Progenitor cell of endocrine pancreas (in vitro differentiated cells): ENCODE measurements around the gene SPATA16. TPM values are rescaled to one million over a fixed set of nuclear protein-coding genes. Genes with fewer than 3 reads are reported as not detected.
"Not testable (repeated sequence)": the region's sequence is repeated elsewhere in the genome, so short reads cannot be mapped to it uniquely, and the experiment has no call there.

Source experiments
- DNase-seq: peaks from one replicate; pipeline ENCODE4 v3.0.0; 2021; ENCODE audit warnings: low spot score; ENCODE audit not compliant: unreplicated experiment
- H3K27ac Mint-ChIP-seq: 2 replicates; pipeline ENCODE4 v1.8.0; 2021; ENCODE audit warnings: mild to moderate bottlenecking, moderate library complexity, mixed read lengths
- H3K27me3 Mint-ChIP-seq: 2 replicates; pipeline ENCODE4 v1.8.0; 2021; ENCODE audit warnings: mixed read lengths
- H3K36me3 Mint-ChIP-seq: 2 replicates; pipeline ENCODE4 v1.8.0; 2022; ENCODE audit warnings: mixed read lengths; ENCODE audit not compliant: insufficient read depth
- H3K4me1 Mint-ChIP-seq: 2 replicates; pipeline ENCODE4 v1.8.0; 2021; ENCODE audit warnings: low read depth, mixed read lengths
- H3K4me3 Mint-ChIP-seq: 2 replicates; pipeline ENCODE4 v1.8.0; 2021; ENCODE audit warnings: low read depth, mild to moderate bottlenecking, moderate library complexity, mixed read lengths
- H3K9me3 Mint-ChIP-seq: 2 replicates; pipeline ENCODE4 v1.8.0; 2021; ENCODE audit warnings: low read depth, mixed read lengths
- total RNA-seq: library from RNA; stranded (reverse); gene quantifications from 2 replicates; pipeline ENCODE4 v1.2.1, GENCODE V29; 2021
- TF ChIP-seq, protein P1 (sequence below): fragments of 200-600 bp; sonication (generic); IDR thresholded peaks from one replicate; pipeline ENCODE4 v1.5.0; 2021; ENCODE audit warnings: antibody characterized with exemption, mild to moderate bottlenecking; ENCODE audit not compliant: unreplicated experiment

SPATA16 gene
- total RNA-seq, 1 donor from 2014 or later: 0.43 TPM

DNA sequence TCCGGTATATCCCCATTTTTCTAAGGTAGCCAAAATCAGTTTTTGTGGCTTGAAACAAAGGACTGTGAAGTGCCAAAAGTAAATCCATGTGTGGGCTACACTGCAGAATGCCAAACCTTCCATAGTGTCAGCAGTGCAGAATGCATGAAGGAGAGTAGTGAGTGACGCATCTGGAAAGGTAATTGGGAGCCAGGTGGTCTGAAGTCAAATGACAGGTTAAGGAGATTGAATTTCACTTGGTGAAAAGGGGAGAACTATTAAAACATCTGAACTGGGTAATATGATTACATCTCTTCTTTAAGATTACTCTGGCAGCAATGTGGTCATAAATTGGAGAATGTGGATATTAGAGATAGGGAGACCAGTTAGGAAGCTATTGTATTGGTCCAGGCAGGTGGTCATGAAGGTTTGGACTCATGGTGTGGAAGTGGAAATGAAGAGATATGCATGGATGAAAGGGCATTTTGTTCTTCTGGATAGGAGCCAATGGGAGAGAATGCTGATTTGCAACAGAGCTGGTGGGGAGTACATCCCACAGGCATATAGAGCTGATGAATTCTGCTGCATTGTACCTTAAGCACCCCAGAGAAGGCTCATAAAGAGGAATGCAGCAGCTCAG is 272.3 kb downstream of the SPATA16 start:
- no peak overlapping the region for H3K4me3 Mint-ChIP-seq
- no peak overlapping the region for H3K27ac Mint-ChIP-seq
- peaks cover 3% of the 10 kb centered on the region for H3K4me1 Mint-ChIP-seq
- H3K27me3 Mint-ChIP-seq: no peaks in the 10 kb centered on the region
- peaks cover 13% of the 10 kb centered on the region for H3K9me3 Mint-ChIP-seq
- no peaks in the 10 kb centered on the region for H3K36me3 Mint-ChIP-seq
- TF ChIP-seq, protein P1, sequence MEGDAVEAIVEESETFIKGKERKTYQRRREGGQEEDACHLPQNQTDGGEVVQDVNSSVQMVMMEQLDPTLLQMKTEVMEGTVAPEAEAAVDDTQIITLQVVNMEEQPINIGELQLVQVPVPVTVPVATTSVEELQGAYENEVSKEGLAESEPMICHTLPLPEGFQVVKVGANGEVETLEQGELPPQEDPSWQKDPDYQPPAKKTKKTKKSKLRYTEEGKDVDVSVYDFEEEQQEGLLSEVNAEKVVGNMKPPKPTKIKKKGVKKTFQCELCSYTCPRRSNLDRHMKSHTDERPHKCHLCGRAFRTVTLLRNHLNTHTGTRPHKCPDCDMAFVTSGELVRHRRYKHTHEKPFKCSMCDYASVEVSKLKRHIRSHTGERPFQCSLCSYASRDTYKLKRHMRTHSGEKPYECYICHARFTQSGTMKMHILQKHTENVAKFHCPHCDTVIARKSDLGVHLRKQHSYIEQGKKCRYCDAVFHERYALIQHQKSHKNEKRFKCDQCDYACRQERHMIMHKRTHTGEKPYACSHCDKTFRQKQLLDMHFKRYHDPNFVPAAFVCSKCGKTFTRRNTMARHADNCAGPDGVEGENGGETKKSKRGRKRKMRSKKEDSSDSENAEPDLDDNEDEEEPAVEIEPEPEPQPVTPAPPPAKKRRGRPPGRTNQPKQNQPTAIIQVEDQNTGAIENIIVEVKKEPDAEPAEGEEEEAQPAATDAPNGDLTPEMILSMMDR: no peak
- no peak for DNase-seq

DNA sequence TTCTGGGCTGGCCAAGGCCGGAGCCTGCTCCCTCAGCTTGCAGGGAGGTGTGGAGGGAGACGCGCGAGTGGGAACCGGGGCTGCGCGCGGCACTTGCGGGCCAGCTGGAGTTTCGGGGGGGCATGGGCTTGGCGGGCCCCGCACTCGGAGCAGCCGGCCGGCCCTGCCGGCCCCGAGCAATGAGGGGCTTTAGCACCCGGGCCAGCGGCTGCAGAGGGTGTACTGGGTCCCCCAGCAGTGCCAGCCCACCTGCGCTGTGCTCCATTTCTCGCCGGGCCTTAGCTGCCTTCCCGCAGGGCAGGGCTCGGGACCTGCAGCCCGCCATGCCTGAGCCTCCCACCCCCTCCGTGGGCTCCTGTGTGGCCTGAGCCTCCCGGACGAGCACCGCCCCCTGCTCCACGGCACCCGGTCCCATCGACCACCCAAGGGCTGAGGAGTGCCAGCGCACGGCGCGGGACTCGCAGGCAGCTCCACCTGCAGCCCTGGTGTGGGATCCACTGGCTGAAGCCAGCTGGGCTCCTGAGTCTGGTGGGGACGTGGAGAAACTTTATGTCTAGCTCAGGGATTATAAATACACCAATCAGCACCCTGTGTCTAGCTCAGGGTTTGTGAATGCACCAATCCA is 274.2 kb downstream of the SPATA16 start:
- H3K36me3 Mint-ChIP-seq, H3K4me1 Mint-ChIP-seq, H3K4me3 Mint-ChIP-seq, DNase-seq, H3K27me3 Mint-ChIP-seq, H3K27ac Mint-ChIP-seq: not testable (repeated sequence)
- peaks cover 13% of the 10 kb centered on the region for H3K9me3 Mint-ChIP-seq

DNA sequence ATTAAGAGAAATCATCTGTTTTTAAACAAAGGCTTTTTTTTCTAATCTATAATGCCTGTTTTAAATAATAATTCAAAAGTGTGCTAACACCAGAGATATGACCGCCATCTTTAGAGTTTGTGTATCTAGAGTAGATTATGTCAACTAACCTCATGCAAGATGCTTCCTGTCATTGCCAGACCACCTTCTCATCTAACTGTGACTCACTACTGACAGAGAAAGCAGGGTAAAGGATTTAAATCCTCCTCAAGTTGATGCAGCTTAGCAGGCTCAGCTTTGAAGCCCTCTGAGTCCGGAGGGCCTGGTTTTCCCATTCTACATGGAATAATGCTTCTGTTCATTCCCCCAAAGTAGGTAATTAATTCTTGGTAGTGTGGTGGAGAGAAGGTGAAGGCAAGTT is 282.0 kb downstream of the SPATA16 start:
- no peaks in the 10 kb centered on the region for H3K36me3 Mint-ChIP-seq
- TF ChIP-seq, protein P1: no peak
- H3K9me3 Mint-ChIP-seq: no peaks in the 10 kb centered on the region
- no peak overlapping the region for H3K27ac Mint-ChIP-seq
- no peak for DNase-seq
- peaks cover 3% of the 10 kb centered on the region for H3K27me3 Mint-ChIP-seq
- no peak overlapping the region for H3K4me3 Mint-ChIP-seq
- peaks cover 10% of the 10 kb centered on the region for H3K4me1 Mint-ChIP-seq

DNA sequence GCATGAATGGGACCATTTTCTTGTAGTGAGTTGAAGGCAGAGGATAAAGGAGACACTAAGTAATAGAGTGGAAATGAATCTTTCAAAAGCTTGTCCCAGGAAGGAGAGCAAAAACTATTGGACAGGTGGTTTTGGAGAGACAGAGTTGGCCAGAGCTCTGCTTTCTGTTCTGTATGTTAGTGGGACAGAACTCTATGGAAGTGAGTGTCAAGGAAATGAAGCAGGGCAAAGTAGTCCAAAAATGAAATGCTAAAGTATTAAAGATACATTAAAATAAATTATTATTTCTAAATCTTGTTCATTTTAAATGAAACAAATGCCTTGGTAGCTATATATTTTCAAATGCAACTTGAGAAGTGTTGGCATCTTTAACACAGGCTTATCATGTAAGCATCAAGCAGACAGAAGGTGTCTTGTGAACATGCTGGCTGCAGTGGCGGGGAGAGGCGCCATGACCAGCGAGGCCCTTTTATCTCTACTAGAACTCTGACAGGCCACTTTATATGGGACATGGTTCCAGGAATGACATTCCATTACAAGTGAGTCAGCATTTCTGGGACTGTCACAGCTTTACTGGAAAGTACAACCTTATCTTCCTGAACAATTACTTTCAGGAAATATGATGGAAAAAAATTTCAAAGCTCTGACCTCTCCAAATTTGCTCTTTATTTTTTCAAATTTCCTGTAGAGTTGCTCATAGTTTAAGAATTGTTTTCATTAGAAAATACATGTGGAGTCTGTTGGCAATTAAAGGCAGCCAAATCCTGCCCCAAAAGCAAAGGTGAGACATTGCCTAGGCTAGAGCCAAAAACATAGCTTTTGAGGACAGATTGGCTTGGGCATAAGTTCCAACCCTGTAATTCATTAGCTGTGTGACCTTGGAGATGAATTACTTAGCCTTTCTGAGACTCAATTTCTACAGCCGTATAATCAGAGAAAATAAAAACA is 284.0 kb downstream of the SPATA16 start:
- no peak for DNase-seq
- Mint-ChIP-seq H3K4me3 (no peak overlapping the region), H3K36me3 (no peaks in the 10 kb centered on the region), H3K27me3 (peaks cover 3% of the 10 kb centered on the region), H3K9me3 (no peaks in the 10 kb centered on the region), H3K4me1 (peaks cover 10% of the 10 kb centered on the region), H3K27ac (no peak overlapping the region)
- TF ChIP-seq, protein P1: no peak

DNA sequence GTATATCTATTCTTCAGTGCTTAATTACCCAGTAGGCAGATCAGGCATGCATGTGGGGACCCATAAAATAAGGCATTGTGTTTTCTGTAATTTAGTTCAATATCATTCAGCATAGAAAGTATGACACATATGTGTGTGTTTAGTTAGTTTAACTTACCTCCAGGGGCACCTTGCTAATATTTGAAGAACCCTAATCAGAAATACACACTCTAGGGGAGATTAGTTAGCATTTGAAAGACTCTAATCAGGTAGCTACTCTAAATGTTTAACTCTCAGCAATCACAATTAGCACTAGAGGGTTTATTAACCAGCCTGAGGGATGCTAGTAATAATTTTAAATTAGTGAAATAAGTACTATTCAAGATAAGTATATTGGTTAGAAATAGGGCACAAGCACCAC is 286.0 kb downstream of the SPATA16 start:
- H3K9me3 Mint-ChIP-seq: peaks cover 4% of the 10 kb centered on the region
- peaks cover 13% of the 10 kb centered on the region for H3K4me1 Mint-ChIP-seq
- TF ChIP-seq, protein P1: no peak
- no peak for DNase-seq
- no peaks in the 10 kb centered on the region for H3K36me3 Mint-ChIP-seq
- H3K4me3 Mint-ChIP-seq: no peak overlapping the region
- H3K27ac Mint-ChIP-seq: no peak overlapping the region
- H3K27me3 Mint-ChIP-seq: peaks cover 3% of the 10 kb centered on the region
